Transverse colon (tissue), 4 donors: ENCODE data around the gene MINDY3.

Source experiments
- CTCF ChIP-seq, 5 experiments: fragments of 200-600 bp in 3 of 5; fragments of 450-650 bp in 2 of 5; sonication (generic) in 3 of 5; IDR thresholded peaks; 1 replicate in 2 of 5; 2 replicates in 3 of 5; pipeline ENCODE4 v1.5.1; 2016 to 2017; ENCODE audit warnings: antibody characterized with exemption in 5 of 5, inconsistent platforms in 3 of 5, mild to moderate bottlenecking in 2 of 5, moderate library complexity in 1 of 5
- EP300 ChIP-seq: sonication (generic); formaldehyde crosslinking; IDR thresholded peaks from one replicate; pipeline ENCODE4 v1.6.1; 2017; ENCODE audit warnings: antibody characterized with exemption, low read depth
- POLR2A ChIP-seq: fragments of 450-650 bp; IDR thresholded peaks from one replicate; pipeline ENCODE4 v1.6.1; 2016; ENCODE audit warnings: antibody characterized with exemption, mild to moderate bottlenecking, moderate library complexity
- POLR2AphosphoS5 ChIP-seq, 3 donors: sonication (generic); formaldehyde crosslinking; IDR thresholded peaks; one replicate each; pipeline ENCODE4 v1.6.1; 2016; ENCODE audit warnings: antibody characterized with exemption in 3 of 3

GRCh38 chr10:15784662-15785300 is 75.5 kb downstream of the MINDY3 start:
- TF ChIP-seq CTCF (IDR thresholded peaks at IDR 0.05) (no peak), POLR2A (no peak), EP300 (no peak), POLR2AphosphoS5 (IDR thresholded peaks at IDR 0.05) (no peak)
